OCI-LY1 (cell line): ENCODE results near the gene CEP85.

Source experiments
- CTCF ChIP-seq: fragments of 200-600 bp; sonication (generic), shearing (Covaris generic); IDR thresholded peaks from 2 replicates; pipeline ENCODE4 v1.5.1; 2017; ENCODE audit warnings: mild to moderate bottlenecking, antibody characterized with exemption, low read length, moderate library complexity, mixed read lengths
- EZH2 ChIP-seq: fragments of 200-600 bp; sonication (generic), shearing (Covaris generic); IDR thresholded peaks from 2 replicates; pipeline ENCODE4 v1.8.0; 2017; ENCODE audit warnings: borderline replicate concordance, mixed run types, mild to moderate bottlenecking, antibody characterized with exemption, low read length, moderate library complexity, mixed read lengths

GRCh38 chr1:26286064-26286416, 52.0 kb downstream of the CEP85 start:
- no peak; the same call in 1 of the 2 replicates for TF ChIP-seq CTCF
- TF ChIP-seq EZH2: no peak
